HepG2 (cell line): ENCODE data around the gene ST8SIA6. TPM values are rescaled to one million over a fixed set of nuclear protein-coding genes. Genes with fewer than 3 reads are reported as not detected.

Experiments used
- ATAC-seq: fragments of 200-7000 bp; cut with Tn5 transposase; 3 replicates; pipeline ENCODE4 v1.9.1; 2020; ENCODE audit warnings: mild to moderate bottlenecking, moderate library complexity
- BruUV-seq: library from RNA; stranded (reverse); fragments of 400-500 nt; replicated peaks from 2 replicates; lab custom pipeline; 2021; lab: Mats Ljungman, UMichigan
- CTCF ChIA-PET: fragments of 300-600 bp; formaldehyde crosslinking; extraction: SDS; loops from one replicate; lab custom pipeline; 2021; ENCODE audit warnings: low total read pairs, inconsistent platforms, low intra/inter-chr PET ratio; lab: Yijun Ruan, JAX
- POLR2A ChIA-PET: fragments of 350-600 bp; sonication (Branson Sonifier 250); formaldehyde crosslinking; loops from one replicate; lab custom pipeline; 2020; ENCODE audit warnings: antibody characterized with exemption, inconsistent platforms; lab: Yijun Ruan, JAX
- DNase-seq: peaks from one replicate; pipeline ENCODE4 v3.0.0-alpha.2; 2015; ENCODE audit warnings: low spot score
- FAIRE-seq: peaks from 3 replicates; lab custom pipeline; 2011; peaks lifted over from hg19 to GRCh38; lab: Jason Lieb, UNC
- H2AFZ ChIP-seq: one replicate; pipeline ENCODE4 v1.6.1; 2011; ENCODE audit warnings: low read length, inconsistent platforms
- H3K27ac ChIP-seq: fragments of 300-600 bp; 3 replicates; pipeline ENCODE4 v1.8.0; 2011; ENCODE audit warnings: mixed run types, mild to moderate bottlenecking, mixed read lengths, low read length, inconsistent platforms; ENCODE audit not compliant: insufficient read depth; ENCODE audit errors: extremely low read length
- H3K27me3 ChIP-seq, 2 experiments: fragments of 200-600 bp in 1 of 2; 2 replicates in 1 of 2; 3 replicates in 1 of 2; pipeline versions ENCODE4 v1.6.0 to v1.8.0; 2011; ENCODE audit warnings: low read length in 2 of 2, mild to moderate bottlenecking in 2 of 2, moderate library complexity in 2 of 2, inconsistent platforms in 1 of 2; ENCODE audit not compliant: insufficient read depth in 2 of 2, control insufficient read depth in 1 of 2
- H3K36me3 ChIP-seq, 2 experiments: fragments of 200-600 bp in 1 of 2; replicated peaks in 1 of 2; 2 replicates in 1 of 2; 3 replicates in 1 of 2; pipeline versions ENCODE4 v1.5.1 to v1.8.0; 2011; ENCODE audit warnings: low read length in 2 of 2, inconsistent platforms in 1 of 2; ENCODE audit not compliant: insufficient read depth in 2 of 2, control insufficient read depth in 1 of 2
- H3K4me1 ChIP-seq: 2 replicates; pipeline ENCODE4 v1.5.1; 2012; ENCODE audit warnings: low read length, inconsistent platforms; ENCODE audit not compliant: insufficient read depth
- H3K4me2 ChIP-seq: 2 replicates; pipeline ENCODE4 v1.6.0; 2011; ENCODE audit warnings: low read depth, low read length, inconsistent platforms
- H3K4me3 ChIP-seq, 3 experiments: fragments of 200-600 bp in 1 of 3; sonication (generic), shearing (Covaris generic) in 1 of 3; replicated peaks in 1 of 3; 2 replicates each; pipeline ENCODE4 v1.5.1; 2011 to 2016; ENCODE audit warnings: low read length in 3 of 3, inconsistent platforms in 2 of 3, low read depth in 2 of 3, mild to moderate bottlenecking in 2 of 3, control low read depth in 1 of 3, mixed read lengths in 1 of 3; ENCODE audit not compliant: insufficient read depth in 1 of 3
- H3K79me2 ChIP-seq: one replicate; pipeline ENCODE4 v1.6.1; 2011; ENCODE audit warnings: low read length, inconsistent platforms; ENCODE audit not compliant: insufficient read depth
- H3K9ac ChIP-seq: 2 replicates; pipeline ENCODE4 v1.6.0; 2011; ENCODE audit warnings: mild to moderate bottlenecking, low read depth, low read length, inconsistent platforms; ENCODE audit not compliant: insufficient read depth
- H3K9me3 ChIP-seq: 2 replicates; pipeline ENCODE4 v1.5.1; 2012; ENCODE audit warnings: mild to moderate bottlenecking, low read length
- H4K20me1 ChIP-seq: 2 replicates; pipeline ENCODE4 v1.6.0; 2011; ENCODE audit warnings: inconsistent platforms, mild to moderate bottlenecking, low read length, moderate library complexity; ENCODE audit not compliant: insufficient read depth
- FOSL2 ChIP-seq: sonication (generic); formaldehyde crosslinking; IDR thresholded peaks from 2 replicates; pipeline ENCODE4 v1.4.0; 2020; ENCODE audit warnings: missing genetic modification reagents
- MZF1 ChIP-seq: sonication (generic); formaldehyde crosslinking; IDR thresholded peaks from 2 replicates; pipeline ENCODE4 v1.8.1; 2023; ENCODE audit warnings: mild to moderate bottlenecking, missing genetic modification reagents, borderline replicate concordance
- NFYB ChIP-seq: sonication (generic); formaldehyde crosslinking; IDR thresholded peaks from 2 replicates; pipeline ENCODE4 v1.4.0; 2020; ENCODE audit warnings: missing genetic modification reagents
- SCMH1 ChIP-seq: sonication (generic); formaldehyde crosslinking; IDR thresholded peaks from 2 replicates; pipeline ENCODE4 v1.9.0; 2021; ENCODE audit warnings: missing genetic modification reagents, mild to moderate bottlenecking, borderline replicate concordance
- STAG1 ChIP-seq: sonication (generic); formaldehyde crosslinking; IDR thresholded peaks from 2 replicates; pipeline ENCODE4 v1.4.0; 2020; ENCODE audit warnings: missing genetic modification reagents
- ZFP36L2 ChIP-seq: sonication (generic); formaldehyde crosslinking; IDR thresholded peaks from 2 replicates; pipeline ENCODE4 v1.4.0; 2020; ENCODE audit warnings: missing genetic modification reagents
- WGBS: methylation state at CpG from one replicate; pipeline ENCODE4 v1.1.6; 2017; ENCODE audit warnings: low lambda C conversion rate; 5-methylcytosine and 5-hydroxymethylcytosine counted together
- in situ Hi-C: cut with HindIII; loops from 2 replicates; pipeline ENCODE4 v1.10.0; 2017; ENCODE audit warnings: low pct_unique_long_range_greater_than_20kb; ENCODE audit not compliant: extremely low pct_ligation_motif_present
- intact Hi-C: fragments of 100-400 bp; cut with micrococcal nuclease; formaldehyde crosslinking; loops from one replicate; pipeline ENCODE4 v1.10.0; 2022; ENCODE audit not compliant: unreplicated experiment
- polyA plus RNA-seq, 8 experiments: library from polyadenylated mRNA; depleted of rRNA in 3 of 8; stranded (reverse) in 7 of 8; unstranded in 1 of 8; fragments of >200 nt; fragmentation: Illumina TruSeq in 4 of 8; extraction: Trizol in 4 of 8; gene quantifications; 2 replicates each; pipeline versions ENCODE4 v1.2.1 to v1.2.3, GENCODE V29; 2011 to 2016; ENCODE audit warnings: low read depth in 4 of 8, missing spikeins in 1 of 8, mixed read lengths in 1 of 8; ENCODE audit not compliant: insufficient read depth in 1 of 8
- total RNA-seq, 5 experiments: library from RNA; depleted of rRNA; stranded (reverse); fragments of >200 nt; fragmentation: Illumina TruSeq; extraction: Trizol; gene quantifications; 2 replicates each; pipeline ENCODE4 v1.2.3, GENCODE V29; 2016; ENCODE audit warnings: low read depth in 1 of 5
- TF ChIP-seq, protein P1 (sequence below): IDR thresholded peaks from 2 replicates; pipeline ENCODE4 v1.6.1; 2016; ENCODE audit warnings: missing biosample characterization, missing genetic modification reagents, low read depth
- TF ChIP-seq, protein P2 (sequence below): sonication (generic); formaldehyde crosslinking; IDR thresholded peaks from 2 replicates; pipeline ENCODE4 v1.5.0; 2020; ENCODE audit warnings: mild to moderate bottlenecking, missing genetic modification reagents, moderate library complexity

The ST8SIA6 gene
- total and polyA plus RNA-seq, 2 of the 13 experiments (the other 11 are each of a cell fraction or from before 2014, with no cell fraction given): not detected

GRCh38 chr10:17413876-17414275, 40.5 kb downstream of the ST8SIA6 start:
- DNase-seq: no peak
- 14% methylated on average over 2 of the region's 2 CpGs for WGBS
- CTCF ChIA-PET: no interaction called here
- Histone ChIP-seq H3K4me2 (no peak overlapping the region), H3K36me3 (no peaks in the 10 kb centered on the region), H3K9ac (no peak overlapping the region), H3K27me3 (no peaks in the 10 kb centered on the region), H3K4me1 (no peaks in the 10 kb centered on the region), H3K9me3 (no peaks in the 10 kb centered on the region), H3K27ac (no peak overlapping the region), H2AFZ (no peak overlapping the region), H3K79me2 (no peaks in the 10 kb centered on the region), H4K20me1 (no peaks in the 10 kb centered on the region), H3K4me3 (no peak overlapping the region)
- no peak for TF ChIP-seq MZF1
- ATAC-seq: no peak
- POLR2A ChIA-PET: no interaction called here
- in situ Hi-C loops (no loop called here), intact Hi-C loops (no loop called here)
- no TSS peak for BruUV-seq
- FAIRE-seq: no peak

- FAIRE-seq (peak; percentile 18), DNase-seq (no peak), ATAC-seq (peak; percentile 82)
- Histone ChIP-seq H3K9ac (no peak overlapping the region), H3K27me3 (no peaks in the 10 kb centered on the region), H4K20me1 (no peaks in the 10 kb centered on the region), H2AFZ (no peak overlapping the region), H3K79me2 (no peaks in the 10 kb centered on the region), H3K9me3 (no peaks in the 10 kb centered on the region), H3K27ac (no peak overlapping the region), H3K4me1 (no peaks in the 10 kb centered on the region), H3K4me3 (no peak overlapping the region), H3K36me3 (no peaks in the 10 kb centered on the region), H3K4me2 (no peak overlapping the region)
- BruUV-seq: no TSS peak
- CTCF ChIA-PET: no interaction called here
- in situ Hi-C loops: no loop called here
- WGBS: 0% methylated on average over 2 of the region's 2 CpGs
- POLR2A ChIA-PET: no interaction called here
- intact Hi-C loops: no loop called here
- TF ChIP-seq STAG1 (CRISPR knock-in tag): peak; percentile 26; the same call in 1 of the 2 replicates
- TF ChIP-seq FOSL2 (CRISPR knock-in tag): no peak
- TF ChIP-seq, protein P1, sequence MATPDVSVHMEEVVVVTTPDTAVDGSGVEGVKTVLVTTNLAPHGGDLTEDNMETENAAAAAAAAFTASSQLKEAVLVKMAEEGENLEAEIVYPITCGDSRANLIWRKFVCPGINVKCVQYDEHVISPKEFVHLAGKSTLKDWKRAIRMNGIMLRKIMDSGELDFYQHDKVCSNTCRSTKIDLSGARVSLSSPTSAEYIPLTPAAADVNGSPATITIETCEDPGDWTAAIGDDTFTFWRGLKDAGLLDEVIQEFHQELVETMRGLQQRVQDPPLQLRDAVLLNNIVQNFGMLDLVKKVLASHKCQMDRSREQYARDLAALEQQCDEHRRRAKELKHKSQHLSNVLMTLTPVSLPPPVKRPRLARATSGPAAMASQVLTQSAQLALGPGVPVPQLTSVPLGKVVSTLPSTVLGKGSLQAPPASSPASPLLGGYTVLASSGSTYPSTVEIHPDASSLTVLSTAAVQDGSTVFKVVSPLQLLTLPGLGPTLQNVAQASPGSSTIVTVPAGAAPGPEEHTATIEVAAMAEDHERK (CRISPR knock-in tag): no peak
- TF ChIP-seq ZFP36L2 (CRISPR knock-in tag): no peak
- TF ChIP-seq NFYB: no peak
- TF ChIP-seq, protein P2, sequence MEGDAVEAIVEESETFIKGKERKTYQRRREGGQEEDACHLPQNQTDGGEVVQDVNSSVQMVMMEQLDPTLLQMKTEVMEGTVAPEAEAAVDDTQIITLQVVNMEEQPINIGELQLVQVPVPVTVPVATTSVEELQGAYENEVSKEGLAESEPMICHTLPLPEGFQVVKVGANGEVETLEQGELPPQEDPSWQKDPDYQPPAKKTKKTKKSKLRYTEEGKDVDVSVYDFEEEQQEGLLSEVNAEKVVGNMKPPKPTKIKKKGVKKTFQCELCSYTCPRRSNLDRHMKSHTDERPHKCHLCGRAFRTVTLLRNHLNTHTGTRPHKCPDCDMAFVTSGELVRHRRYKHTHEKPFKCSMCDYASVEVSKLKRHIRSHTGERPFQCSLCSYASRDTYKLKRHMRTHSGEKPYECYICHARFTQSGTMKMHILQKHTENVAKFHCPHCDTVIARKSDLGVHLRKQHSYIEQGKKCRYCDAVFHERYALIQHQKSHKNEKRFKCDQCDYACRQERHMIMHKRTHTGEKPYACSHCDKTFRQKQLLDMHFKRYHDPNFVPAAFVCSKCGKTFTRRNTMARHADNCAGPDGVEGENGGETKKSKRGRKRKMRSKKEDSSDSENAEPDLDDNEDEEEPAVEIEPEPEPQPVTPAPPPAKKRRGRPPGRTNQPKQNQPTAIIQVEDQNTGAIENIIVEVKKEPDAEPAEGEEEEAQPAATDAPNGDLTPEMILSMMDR (CRISPR knock-in tag): peak; percentile 34; the same call in 1 of the 2 replicates
- no peak for TF ChIP-seq SCMH1
These were observed 42.1 kb downstream of the ST8SIA6 start for GRCh38 chr10:17412323-17412722.
